Endothelial cell of umbilical vein (primary cell): ENCODE measurements around the gene RWDD1. TPM values are rescaled to one million over a fixed set of nuclear protein-coding genes. Genes with fewer than 3 reads are reported as not detected.
A peak's percentile ranks its signal among the peaks of the same experiment; 100 is the strongest.
"Not testable (repeated sequence)": the region's sequence is repeated elsewhere in the genome, so short reads cannot be mapped to it uniquely, and the experiment has no call there.

Experiments used
- BruUV-seq: library from RNA; stranded (reverse); fragments of 400-500 nt; replicated peaks from 2 replicates; lab custom pipeline; 2021; lab: Mats Ljungman, UMichigan
- CTCF ChIA-PET: fragments of 300-600, 350-600 bp; sonication (Branson Sonifier 250); formaldehyde crosslinking; loops from one replicate; lab custom pipeline; 2021; ENCODE audit warnings: antibody characterized with exemption, inconsistent platforms; lab: Charles Lee
- POLR2A ChIA-PET: fragments of 300-600, 350-600 bp; sonication (Branson Sonifier 250); formaldehyde crosslinking; loops from one replicate; lab custom pipeline; 2021; ENCODE audit warnings: antibody characterized with exemption, inconsistent platforms; lab: Charles Lee
- DNase-seq: peaks from one replicate; pipeline ENCODE4 v3.0.0-alpha.2; 2011; ENCODE audit warnings: low read depth, low spot score
- FAIRE-seq: peaks from 2 replicates; lab custom pipeline; 2011; peaks lifted over from hg19 to GRCh38; lab: Jason Lieb, UNC
- H2AFZ ChIP-seq: 2 replicates; pipeline ENCODE4 v1.6.0; 2012; ENCODE audit warnings: low read depth, low read length, control low read depth, inconsistent platforms
- H3K27ac ChIP-seq: 2 replicates; pipeline ENCODE4 v1.5.1; 2011; ENCODE audit warnings: low read depth, mild to moderate bottlenecking, control low read depth, low read length, moderate library complexity; ENCODE audit not compliant: insufficient read depth
- H3K27me3 ChIP-seq, 2 experiments: 2 replicates each; pipeline versions ENCODE4 v1.6.0 to v1.6.1; 2011; ENCODE audit warnings: low read length in 2 of 2, mixed read lengths in 1 of 2; ENCODE audit not compliant: control insufficient read depth in 2 of 2, insufficient read depth in 2 of 2
- H3K36me3 ChIP-seq, 2 experiments: 2 replicates in 1 of 2; 3 replicates in 1 of 2; pipeline ENCODE4 v1.5.1; 2011; ENCODE audit warnings: low read length in 2 of 2, mild to moderate bottlenecking in 1 of 2, moderate library complexity in 1 of 2; ENCODE audit not compliant: control insufficient read depth in 2 of 2, insufficient read depth in 2 of 2; ENCODE audit errors: extremely low read depth in 1 of 2
- H3K4me1 ChIP-seq: 3 replicates; pipeline ENCODE4 v1.5.1; 2011; ENCODE audit warnings: mild to moderate bottlenecking, low read length; ENCODE audit not compliant: control insufficient read depth, insufficient read depth; ENCODE audit errors: extremely low read depth
- H3K4me2 ChIP-seq: 2 replicates; pipeline ENCODE4 v1.6.1; 2011; ENCODE audit warnings: low read length, control low read depth, mixed read lengths; ENCODE audit not compliant: insufficient read depth
- H3K4me3 ChIP-seq, 3 experiments: fragments of 200-600 bp in 1 of 3; sonication (generic), shearing (Covaris generic) in 1 of 3; replicated peaks in 1 of 3; 2 replicates each; pipeline ENCODE4 v1.5.1; 2011 to 2016; ENCODE audit warnings: control low read depth in 3 of 3, low read length in 3 of 3, mild to moderate bottlenecking in 2 of 3, inconsistent platforms in 1 of 3, low read depth in 1 of 3, moderate library complexity in 1 of 3; ENCODE audit not compliant: insufficient read depth in 1 of 3
- H3K79me2 ChIP-seq: 2 replicates; pipeline ENCODE4 v1.6.0; 2012; ENCODE audit warnings: low read length, inconsistent platforms; ENCODE audit not compliant: control insufficient read depth, insufficient read depth
- H3K9ac ChIP-seq: replicated peaks from 2 replicates; pipeline ENCODE3; 2011; ENCODE audit warnings: low read length, control low read depth; ENCODE audit not compliant: insufficient read depth; ENCODE audit errors: extremely low read depth
- H3K9me1 ChIP-seq: replicated peaks from 3 replicates; pipeline ENCODE4 v1.6.0; 2011; ENCODE audit warnings: mild to moderate bottlenecking, low read length; ENCODE audit not compliant: control insufficient read depth, insufficient read depth; ENCODE audit errors: extremely low read depth
- H3K9me3 ChIP-seq: replicated peaks from 2 replicates; pipeline ENCODE4 v1.5.1; 2012; ENCODE audit warnings: low read length, inconsistent platforms; ENCODE audit not compliant: control insufficient read depth, insufficient read depth
- H4K20me1 ChIP-seq: replicated peaks from 2 replicates; pipeline ENCODE3; 2011; ENCODE audit warnings: mild to moderate bottlenecking, low read length; ENCODE audit not compliant: control insufficient read depth, insufficient read depth; ENCODE audit errors: extremely low read depth
- CTCF ChIP-seq, 2 donors: IDR thresholded peaks; 1 replicate in 1 of 2; 2 replicates in 1 of 2; pipeline ENCODE4 v1.5.1; 2011; ENCODE audit warnings: low read length in 2 of 2, mild to moderate bottlenecking in 2 of 2, moderate library complexity in 2 of 2, control low read depth in 1 of 2, inconsistent platforms in 1 of 2, low read depth in 1 of 2; ENCODE audit not compliant: insufficient read depth in 1 of 2; ENCODE audit errors: extremely low read depth in 1 of 2
- EZH2 ChIP-seq: IDR thresholded peaks from 2 replicates; pipeline ENCODE4 v1.6.1; 2012; ENCODE audit warnings: borderline replicate concordance, low read depth, mild to moderate bottlenecking, moderate library complexity, low read length, inconsistent platforms; ENCODE audit not compliant: severe bottlenecking
- FOS ChIP-seq: IDR thresholded peaks from 2 replicates; pipeline ENCODE4 v1.6.1; 2011; ENCODE audit warnings: mild to moderate bottlenecking, low read length, moderate library complexity, borderline replicate concordance; ENCODE audit not compliant: insufficient read depth
- GATA2 ChIP-seq: IDR thresholded peaks from 2 replicates; pipeline ENCODE4 v1.7.0; 2011; ENCODE audit warnings: low read depth, mild to moderate bottlenecking, moderate library complexity, mixed read lengths, low read length; ENCODE audit not compliant: insufficient read length, insufficient read depth
- JUN ChIP-seq: IDR thresholded peaks from 2 replicates; pipeline ENCODE4 v1.6.1; 2011; ENCODE audit warnings: borderline replicate concordance, low read depth; ENCODE audit not compliant: insufficient read length, insufficient read depth
- MAX ChIP-seq: IDR thresholded peaks from 2 replicates; pipeline ENCODE4 v1.6.1; 2011; ENCODE audit not compliant: insufficient read depth, insufficient read length
- MYC ChIP-seq: IDR thresholded peaks from one replicate; pipeline ENCODE4 v1.6.1; 2011; ENCODE audit warnings: mild to moderate bottlenecking, low read depth, low read length
- POLR2A ChIP-seq: IDR thresholded peaks from 2 replicates; pipeline ENCODE4 v1.6.1; 2012; ENCODE audit warnings: low read depth, mild to moderate bottlenecking, control low read depth, low read length
- POLR2AphosphoS5 ChIP-seq: IDR thresholded peaks from 2 replicates; pipeline ENCODE4 v1.6.1; 2012; ENCODE audit warnings: low read depth, mild to moderate bottlenecking, control low read depth, low read length, moderate library complexity; ENCODE audit not compliant: insufficient read depth
- dilution Hi-C: fragments of 300-500 bp; cut with MboI; formaldehyde crosslinking; loops from one replicate; pipeline ENCODE4 v1.15.0; 2019; ENCODE audit warnings: low sequenced_read_pairs; ENCODE audit not compliant: extremely low pct_ligation_motif_present
- intact Hi-C: fragments of 100-400 bp; cut with micrococcal nuclease; formaldehyde crosslinking; loops from one replicate; pipeline ENCODE4 v1.10.0; 2022
- polyA plus RNA-seq, 4 experiments: library from polyadenylated mRNA; depleted of rRNA in 3 of 4; stranded (reverse) in 3 of 4; unstranded in 1 of 4; fragments of >200 nt; gene quantifications; 2 replicates each; pipeline versions ENCODE4 v1.2.1 to v1.2.3, GENCODE V29; 2011 to 2012; ENCODE audit warnings: missing spikeins in 1 of 4
- total RNA-seq: library from RNA; stranded (reverse); gene quantifications from 2 replicates; pipeline ENCODE4 v1.2.3, GENCODE V29; 2021

Gene RWDD1
- total and polyA plus RNA-seq, 2 donors (not counting 3 experiments of a cell fraction or from before 2014, with no cell fraction given), result 18.7 to 37.9 TPM

GRCh38 chr6:116595247-116595646 is 23.9 kb downstream of the RWDD1 start:
- Histone ChIP-seq H3K9me1 (no peaks in the 10 kb centered on the region), H4K20me1 (no peaks in the 10 kb centered on the region), H3K27ac (no peak overlapping the region), H3K4me1 (no peaks in the 10 kb centered on the region), H3K36me3 (peaks cover 4 to 16% of the 10 kb centered on the region in 2 experiments), H3K79me2 (no peaks in the 10 kb centered on the region), H3K4me2 (no peak overlapping the region), H3K9me3 (no peaks in the 10 kb centered on the region), H2AFZ (no peak overlapping the region), H3K27me3 (no peaks in the 10 kb centered on the region), H3K9ac (no peak overlapping the region), H3K4me3 (no peak overlapping the region)
- CTCF ChIA-PET, result no interaction called here
- POLR2A ChIA-PET, result no interaction called here
- no TSS peak for BruUV-seq
- FAIRE-seq (no peak), DNase-seq (no peak)
- dilution Hi-C loops, result no loop called here
- intact Hi-C loops, result no loop called here
- TF ChIP-seq GATA2 (no peak), FOS (no peak), JUN (no peak), POLR2AphosphoS5 (no peak), POLR2A (no peak)

GRCh38 chr6:116596815-116597214 is 25.5 kb downstream of the RWDD1 start:
- dilution Hi-C loops (no loop called here), intact Hi-C loops (no loop called here)
- no peaks in the 10 kb centered on the region for H3K9me1 ChIP-seq
- no peaks in the 10 kb centered on the region for H3K27me3 ChIP-seq
- H3K79me2 ChIP-seq, result no peaks in the 10 kb centered on the region
- DNase-seq, result peak; percentile 22
- CTCF ChIA-PET, result interaction anchor here (1.3 kb wide), 1 partner anchor 9 kb away, joined by 4 read pairs; no protein-coding TSS in a partner anchor
- no peak overlapping the region for H3K4me3 ChIP-seq
- no peak for TF ChIP-seq POLR2AphosphoS5
- TF ChIP-seq FOS, result no peak
- no peak for TF ChIP-seq JUN
- TF ChIP-seq POLR2A, result no peak
- TF ChIP-seq CTCF (IDR thresholded peaks at IDR 0.05; ENCODE audit: extremely low read depth in 1 of 2, insufficient read depth in 1 of 2, low read depth in 1 of 2, low read length in 2 of 2), result no peak
- no peak for TF ChIP-seq MAX
- TF ChIP-seq GATA2, result no peak
- no peak for TF ChIP-seq EZH2
- TF ChIP-seq MYC, result no peak
- no peak overlapping the region for H3K4me2 ChIP-seq
- POLR2A ChIA-PET, result no interaction called here
- H4K20me1 ChIP-seq, result no peaks in the 10 kb centered on the region
- no peaks in the 10 kb centered on the region for H3K9me3 ChIP-seq
- no peak for FAIRE-seq
- H3K9ac ChIP-seq, result no peak overlapping the region
- H3K4me1 ChIP-seq, result no peaks in the 10 kb centered on the region
- H3K36me3 ChIP-seq, result peaks cover 2 to 8% of the 10 kb centered on the region in 2 experiments
- no peak overlapping the region for H2AFZ ChIP-seq
- no TSS peak for BruUV-seq
- no peak overlapping the region for H3K27ac ChIP-seq

- H3K79me2 ChIP-seq, H3K9ac ChIP-seq, H3K36me3 ChIP-seq, intact Hi-C loops, dilution Hi-C loops, H2AFZ ChIP-seq, H3K27ac ChIP-seq, H3K9me3 ChIP-seq, H3K4me1 ChIP-seq, CTCF ChIA-PET, BruUV-seq, H4K20me1 ChIP-seq, H3K4me3 ChIP-seq, H3K27me3 ChIP-seq, H3K9me1 ChIP-seq, POLR2A ChIA-PET, H3K4me2 ChIP-seq, DNase-seq, FAIRE-seq: not testable (repeated sequence)
These were observed 32.6 kb downstream of the RWDD1 start for GRCh38 chr6:116603916-116604315.
